ENCODE results near the gene NEGR1.

The NEGR1 gene

GRCh38 chr1:72050551-72050950 lies 231.8 kb downstream of the NEGR1 start:
- H3K27ac ChIP-seq = no peak overlapping the region
- no peak for TF ChIP-seq ZFX (IDR thresholded peaks at IDR 0.05; ENCODE audit: borderline replicate concordance)
- no peak for TF ChIP-seq CTCF (IDR thresholded peaks at IDR 0.05)

GRCh38 chr1:72037745-72038343 lies 244.5 kb downstream of the NEGR1 start:
- no peak overlapping the region for H3K27ac ChIP-seq

GRCh38 chr1:72034827-72035226 lies 247.5 kb downstream of the NEGR1 start:
- TF ChIP-seq CTCF (IDR thresholded peaks at IDR 0.05) (no peak), ZFX (IDR thresholded peaks at IDR 0.05; ENCODE audit: borderline replicate concordance) (no peak)
- H3K27ac ChIP-seq = no peak overlapping the region

More at GRCh38 chr1:72037745-72038343, 244.5 kb downstream of the NEGR1 start:
- TF ChIP-seq ZFX (IDR thresholded peaks at IDR 0.05; ENCODE audit: borderline replicate concordance) = no peak
- peak; percentile 81 for TF ChIP-seq CTCF (IDR thresholded peaks at IDR 0.05)

DNA sequence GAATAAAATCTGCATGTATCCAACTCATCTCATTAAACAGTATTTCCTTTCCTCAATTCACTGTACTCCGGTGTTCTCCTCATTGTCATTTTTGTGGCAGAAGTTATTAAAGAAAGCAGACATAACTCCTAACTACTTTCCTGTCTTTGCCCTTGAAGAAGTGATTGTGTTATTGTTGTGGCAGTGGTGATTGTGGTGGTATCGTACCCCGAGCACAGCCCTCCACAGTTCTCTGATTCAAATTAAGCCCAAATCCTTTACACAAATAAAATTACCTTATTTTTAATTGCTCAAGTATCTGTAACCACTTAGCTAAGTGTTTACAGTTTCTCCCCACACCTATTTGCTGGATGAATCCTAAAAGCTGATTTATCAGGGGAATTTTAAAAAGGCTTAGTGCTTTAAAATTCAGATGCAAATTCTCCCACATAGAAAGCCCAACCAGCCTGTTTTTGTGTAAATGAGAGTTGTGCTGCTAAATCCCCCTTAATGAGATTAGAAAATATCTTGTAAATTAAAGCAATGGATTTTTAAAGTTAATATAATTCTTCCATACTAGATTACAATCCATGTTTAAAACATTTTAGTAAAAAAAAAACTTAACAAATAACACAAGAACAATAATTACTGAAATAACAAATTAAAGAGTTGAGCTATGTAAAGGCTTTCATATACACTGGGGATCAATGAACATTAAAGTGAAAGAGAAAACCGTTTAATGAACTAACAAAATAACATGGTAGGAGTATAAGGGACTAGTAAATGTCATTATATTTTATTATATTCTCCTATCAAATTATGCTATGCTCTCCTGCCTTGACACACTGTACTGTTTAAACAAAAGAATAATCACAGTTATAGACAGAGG lies 259.0 kb downstream of the NEGR1 start:
- no peak overlapping the region for H3K27ac ChIP-seq

DNA sequence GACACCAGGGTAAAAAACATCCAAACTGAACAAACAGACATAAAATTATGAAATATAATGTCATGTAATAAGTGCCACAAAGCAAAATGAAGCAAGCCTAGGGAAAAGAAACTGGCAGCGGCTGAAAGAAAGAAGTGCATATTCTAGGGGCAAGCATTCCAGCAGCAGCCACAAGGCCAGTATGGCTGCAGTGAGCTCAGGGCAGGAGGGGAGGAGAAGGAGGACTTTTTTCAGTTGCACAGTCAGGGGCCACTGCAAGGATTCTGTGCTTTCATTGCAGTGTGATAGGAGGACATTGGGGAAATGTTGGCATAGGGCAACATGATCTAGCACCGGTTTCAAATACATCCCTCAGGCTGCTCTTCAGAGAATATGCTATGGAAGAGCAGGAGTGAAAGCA lies 263.8 kb downstream of the NEGR1 start:
- TF ChIP-seq ZFX (IDR thresholded peaks at IDR 0.05; ENCODE audit: borderline replicate concordance) (no peak), CTCF (IDR thresholded peaks at IDR 0.05) (no peak)
- no peak overlapping the region for H3K27ac ChIP-seq

More for the DNA sequence above, 259.0 kb downstream of the NEGR1 start:
- TF ChIP-seq CTCF (IDR thresholded peaks at IDR 0.05) (no peak), ZFX (IDR thresholded peaks at IDR 0.05; ENCODE audit: borderline replicate concordance) (no peak)

DNA sequence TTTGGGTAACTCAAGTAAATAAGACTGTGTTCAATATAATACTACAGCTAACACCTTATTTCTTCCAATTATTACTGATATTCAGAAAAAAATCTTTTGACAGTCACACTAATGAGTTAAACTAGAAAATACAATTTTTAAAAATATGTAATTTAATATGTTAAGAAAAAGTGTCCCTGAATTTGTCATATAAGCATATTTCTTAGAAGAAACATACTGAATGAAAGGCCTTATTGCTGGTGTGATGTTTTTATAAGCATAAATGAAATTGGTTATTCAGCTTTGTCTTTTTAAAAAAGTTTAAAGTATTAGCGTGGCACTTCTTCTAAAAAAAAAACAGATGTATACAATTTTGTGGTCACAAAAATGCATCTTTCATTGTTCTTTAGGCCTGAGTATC lies 267.3 kb downstream of the NEGR1 start:
- H3K27ac ChIP-seq = no peak overlapping the region
- TF ChIP-seq ZFX (IDR thresholded peaks at IDR 0.05; ENCODE audit: borderline replicate concordance) = no peak
- no peak for TF ChIP-seq CTCF (IDR thresholded peaks at IDR 0.05)

DNA sequence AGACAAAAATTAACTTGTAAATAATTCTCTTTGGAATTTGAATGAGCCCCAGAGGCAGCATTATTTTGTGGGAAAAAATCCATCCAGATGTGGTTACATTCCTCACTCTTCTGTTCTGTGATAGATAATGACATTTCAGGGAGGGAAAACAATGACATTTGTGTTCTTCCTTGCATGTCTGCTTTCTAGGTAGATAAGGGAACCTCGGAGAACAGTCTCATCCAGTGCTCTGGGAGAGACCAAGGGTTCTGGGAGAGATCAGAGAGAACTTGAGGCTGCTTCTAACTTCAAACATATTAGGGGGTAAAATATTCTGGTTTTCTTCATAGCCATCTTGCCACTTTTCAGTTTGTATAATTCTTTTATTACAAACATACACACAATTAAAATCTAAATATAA lies 269.2 kb downstream of the NEGR1 start:
- TF ChIP-seq ZFX (IDR thresholded peaks at IDR 0.05; ENCODE audit: borderline replicate concordance) (no peak), CTCF (IDR thresholded peaks at IDR 0.05) (no peak)
- H3K27ac ChIP-seq = no peak overlapping the region

Measured in 22Rv1 (cell line).